ENCODE measurements around the gene DCXR.
"Not testable (repeated sequence)": the region's sequence is repeated elsewhere in the genome, so short reads cannot be mapped to it uniquely, and the experiment has no call there.

DCXR gene

GRCh38 chr17:82054351-82055022 is 17.0 kb upstream of the DCXR start:
- no peak for DNase-seq

GRCh38 chr17:82053556-82054263 is 16.2 kb upstream of the DCXR start:
- DNase-seq, result no peak

- no peak for DNase-seq
Measured at GRCh38 chr17:82053130-82053529, 15.6 kb upstream of the DCXR start.

GRCh38 chr17:82052638-82053059 is 15.2 kb upstream of the DCXR start:
- DNase-seq, result no peak

GRCh38 chr17:82051776-82052637 is 14.5 kb upstream of the DCXR start, which contains the start of the genes GPS1 and RFNG:
Gene GPS1, plus strand, starts transcription at chr17:82051898. Its CDS starts 34 bp downstream, at chr17:82051932.
Gene RFNG, minus strand, starts transcription at chr17:82051811. Its CDS starts 45 bp downstream, at chr17:82051766.
- peak; percentile 93 for DNase-seq

GRCh38 chr17:82050761-82051641 is 13.5 kb upstream of the DCXR start:
- DNase-seq, result no peak

- no peak for DNase-seq
Measured at GRCh38 chr17:82050152-82050760, 12.8 kb upstream of the DCXR start.

- DNase-seq, result no peak
Measured at GRCh38 chr17:82049521-82049971, 12.0 kb upstream of the DCXR start.

GRCh38 chr17:82049106-82049505 is 11.6 kb upstream of the DCXR start:
- DNase-seq, result no peak

GRCh38 chr17:82048571-82048971 is 11.1 kb upstream of the DCXR start:
- no peak for DNase-seq

- no peak for DNase-seq
Measured at GRCh38 chr17:82047914-82048570, 10.5 kb upstream of the DCXR start.

- no peak for DNase-seq
Measured at GRCh38 chr17:82047379-82047778, 9.9 kb upstream of the DCXR start.

GRCh38 chr17:82046903-82047302 is 9.4 kb upstream of the DCXR start:
- DNase-seq, result no peak

- no peak for DNase-seq
Measured at GRCh38 chr17:82045936-82046484, 8.5 kb upstream of the DCXR start.

GRCh38 chr17:82043507-82043906 is 6.0 kb upstream of the DCXR start:
- DNase-seq, result no peak

GRCh38 chr17:82042649-82043048 is 5.2 kb upstream of the DCXR start:
- DNase-seq, result no peak

- DNase-seq, result no peak
Measured at GRCh38 chr17:82041144-82041814, 3.8 kb upstream of the DCXR start.

- no peak for DNase-seq
Measured at GRCh38 chr17:82039695-82040299, 2.3 kb upstream of the DCXR start.

GRCh38 chr17:82038796-82039409 is 1.4 kb upstream of the DCXR start:
- not testable (repeated sequence) for DNase-seq

GRCh38 chr17:82037889-82038195 is 345 bp upstream of the DCXR start:
- DNase-seq, result no peak
